ENCODE data around the gene FEM1B.

The FEM1B gene

DNA sequence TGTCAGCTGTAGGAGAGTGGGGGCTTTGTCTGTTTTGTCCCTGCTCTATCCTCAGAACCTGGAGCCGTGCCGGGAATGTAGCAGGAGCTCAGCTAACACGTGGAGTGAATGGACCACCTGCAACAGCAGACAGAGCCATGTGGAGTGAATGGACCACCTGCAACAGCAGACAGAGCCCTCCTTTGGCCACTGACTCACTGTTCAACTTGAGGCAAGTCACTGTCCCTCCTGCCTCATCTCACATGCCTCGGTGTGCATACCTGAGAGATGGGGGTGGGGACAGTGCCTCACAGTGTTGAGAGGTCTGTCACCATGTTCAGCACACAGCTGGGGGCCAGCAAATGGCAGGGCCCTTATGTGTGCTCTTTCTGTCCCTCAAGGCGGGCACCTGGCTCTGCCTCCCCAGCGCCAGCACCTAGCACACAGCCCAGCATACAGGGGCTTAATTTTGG, 27.9 kb downstream of the FEM1B start:
- no peak for DNase-seq (ENCODE audit: low read depth in 2 of 2, low spot score in 1 of 2)

DNA sequence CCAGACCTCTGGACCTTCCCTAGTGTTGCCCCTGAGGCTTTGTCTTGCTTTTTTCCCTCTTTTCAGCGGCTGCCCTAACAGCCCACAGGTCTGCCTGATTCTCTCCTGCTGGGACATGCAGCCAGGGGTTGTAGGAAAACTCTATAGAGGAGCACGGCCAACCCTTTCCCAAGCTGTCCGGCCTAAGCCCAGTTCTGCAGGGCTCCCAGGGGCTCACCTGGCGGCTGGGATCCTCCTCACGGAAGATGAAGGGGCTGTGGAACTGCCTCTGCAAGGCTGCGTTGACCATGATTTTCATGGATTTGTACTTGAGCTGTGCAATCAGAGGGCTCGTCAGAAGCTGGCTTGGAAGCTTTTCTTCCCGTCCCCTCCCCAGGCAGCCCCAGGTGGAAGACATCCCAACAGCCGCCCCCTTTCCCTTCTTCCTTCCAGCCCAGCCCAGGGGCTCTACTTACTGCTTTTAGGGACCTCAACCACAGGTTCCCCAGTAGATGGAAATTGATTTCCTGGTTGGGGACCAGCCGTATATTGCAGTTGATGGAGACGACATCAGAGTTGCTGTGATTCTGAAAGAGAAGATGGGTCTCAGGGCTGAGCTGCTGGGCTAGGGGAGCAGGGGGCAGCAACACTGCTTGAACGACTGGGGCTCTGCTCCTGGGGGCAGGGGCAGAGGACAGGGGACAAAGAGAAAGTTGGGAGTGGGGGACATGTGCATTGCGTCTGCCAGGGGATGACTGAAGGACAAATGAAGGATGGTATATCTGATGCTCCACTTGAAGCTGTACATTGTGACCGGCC, 29.8 kb downstream of the FEM1B start:
- DNase-seq (ENCODE audit: low read depth in 2 of 2, low spot score in 1 of 2), result no peak

DNA sequence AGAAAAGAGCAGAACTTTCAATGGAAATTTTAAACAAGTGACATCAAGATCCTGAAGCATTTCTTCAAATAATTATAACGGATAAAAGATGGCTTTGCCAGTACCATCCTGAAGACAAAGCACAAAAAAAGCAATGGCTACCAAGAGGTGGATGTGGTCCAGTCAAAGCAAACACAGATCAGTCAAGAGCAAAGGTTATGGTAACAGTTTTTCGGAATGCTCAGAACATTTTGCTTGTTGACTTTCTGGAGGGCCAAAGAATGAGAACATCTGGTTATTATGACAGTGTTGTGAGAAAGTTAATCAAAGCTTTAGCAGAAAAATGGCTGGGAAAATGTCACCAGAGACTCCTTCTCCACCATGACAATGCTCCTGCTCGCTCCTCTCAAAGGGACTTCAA, 31.5 kb downstream of the FEM1B start:
- DNase-seq (ENCODE audit: low read depth in 2 of 2, low spot score in 1 of 2), result no peak

DNA sequence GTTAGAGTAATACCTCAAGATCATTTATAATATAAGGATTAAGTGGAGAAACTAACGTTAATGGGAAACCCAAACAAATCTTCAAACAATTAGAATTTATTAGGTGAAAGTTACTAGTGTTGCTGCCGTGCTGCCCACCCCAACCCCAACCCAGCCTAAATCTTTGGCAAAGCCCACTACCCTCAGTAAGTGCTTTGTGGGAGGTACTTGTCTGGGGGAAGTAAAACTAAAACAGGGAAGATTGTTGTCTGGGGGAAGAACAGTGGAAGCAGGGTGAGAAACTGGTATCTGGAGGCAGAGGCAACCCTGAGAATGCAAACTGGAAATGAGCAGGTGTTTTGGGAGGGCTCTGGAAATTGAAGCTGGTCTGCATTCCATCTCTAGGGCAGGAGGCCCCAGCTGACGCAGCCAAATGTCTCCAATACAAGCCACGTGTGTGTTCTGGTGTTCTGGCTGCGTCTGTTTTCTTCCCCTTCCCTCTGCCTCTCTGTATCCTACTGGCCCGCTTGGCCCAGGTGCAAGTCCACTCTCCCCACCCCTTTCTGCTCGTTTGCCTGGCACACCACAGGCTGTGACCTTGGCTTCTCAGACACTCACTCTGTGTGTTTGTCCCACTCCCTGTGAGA, 32.7 kb downstream of the FEM1B start:
- no peak for DNase-seq (ENCODE audit: low read depth in 2 of 2, low spot score in 1 of 2)

DNA sequence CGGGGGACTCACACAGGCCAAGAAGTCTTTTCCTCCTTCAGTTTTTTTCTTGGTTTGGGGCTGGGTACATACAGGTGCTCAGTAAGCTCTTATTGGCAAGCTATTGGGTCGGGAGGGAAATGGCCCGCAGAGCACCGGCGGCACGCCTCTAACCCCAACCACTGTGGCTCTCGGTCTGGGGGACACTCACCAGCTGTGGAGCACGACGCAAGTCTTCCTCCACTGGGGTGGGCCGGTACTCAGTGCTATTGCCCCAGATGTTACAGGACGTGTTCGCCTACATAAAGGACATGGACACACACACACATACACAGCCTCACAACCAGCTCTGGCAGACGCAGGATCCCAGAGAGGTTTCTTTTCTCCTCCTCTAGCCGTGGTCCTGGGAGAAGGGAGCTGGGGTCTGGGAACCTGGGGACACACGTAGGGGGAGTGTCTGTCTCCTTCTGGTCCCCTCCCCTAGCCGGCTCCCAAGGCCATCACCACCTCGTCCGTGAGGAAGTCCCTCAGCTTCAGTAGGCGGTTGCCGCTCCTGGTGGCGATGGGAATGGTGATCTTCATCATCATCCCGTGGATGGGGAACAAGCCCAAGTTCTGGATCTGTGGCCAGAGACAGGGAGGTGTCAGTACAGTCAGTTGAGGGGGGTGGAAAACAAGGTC, 33.4 kb downstream of the FEM1B start:
- no peak for DNase-seq (ENCODE audit: low read depth in 2 of 2, low spot score in 1 of 2)

DNA sequence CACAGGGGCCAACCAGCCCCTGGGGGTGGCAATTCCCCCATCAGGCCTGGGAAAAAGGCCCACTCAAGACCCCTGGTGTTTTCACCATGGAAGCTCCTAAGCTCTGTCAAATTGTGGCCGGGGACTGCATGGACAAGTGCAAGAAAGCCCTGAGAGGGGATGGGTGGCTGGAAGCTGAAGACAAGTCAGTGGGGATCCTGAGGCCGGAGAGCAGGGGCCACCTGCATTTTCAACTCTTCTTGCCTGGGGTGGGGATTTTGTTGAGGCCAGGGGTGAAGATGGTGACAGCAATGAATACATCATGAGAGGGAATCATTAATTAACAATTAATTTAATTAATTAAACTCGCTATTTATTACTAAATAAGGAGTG, 33.9 kb downstream of the FEM1B start:
- DNase-seq (ENCODE audit: low read depth in 2 of 2, low spot score in 1 of 2), result no peak

DNA sequence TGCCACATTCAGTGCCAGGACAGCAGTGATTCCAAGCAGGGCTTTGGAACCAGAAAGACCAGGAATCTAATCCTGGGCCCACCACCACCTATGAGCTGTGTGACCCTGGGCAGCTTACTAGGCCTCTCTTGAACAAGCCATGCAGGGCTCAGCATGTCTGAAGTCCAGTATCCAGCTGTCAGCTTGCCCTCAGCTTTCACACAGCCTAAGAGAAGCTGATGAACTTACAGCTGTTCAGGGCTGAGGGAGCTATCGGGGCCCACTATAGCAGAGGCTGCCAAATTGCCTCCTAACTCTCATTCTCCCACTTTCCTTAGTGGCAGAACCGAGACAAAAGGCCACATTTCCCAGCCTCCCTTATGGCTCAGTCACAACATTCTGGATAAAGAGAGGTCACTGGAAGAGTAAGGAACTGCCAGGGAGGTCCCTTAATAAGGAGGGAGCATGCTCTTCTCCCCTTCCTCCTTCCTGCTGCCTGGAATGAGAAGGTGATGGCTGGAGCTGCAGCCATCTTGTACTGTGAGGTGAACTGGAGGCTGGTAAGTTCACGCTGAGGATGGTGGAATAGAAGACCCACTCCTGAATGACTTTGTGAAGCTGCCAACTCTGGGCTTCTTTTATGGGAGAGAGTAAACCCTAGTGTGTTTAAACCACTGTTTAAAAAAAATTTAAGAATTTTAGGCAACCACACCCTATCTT, 34.5 kb downstream of the FEM1B start:
- DNase-seq (ENCODE audit: low read depth in 2 of 2, low spot score in 1 of 2), result no peak

DNA sequence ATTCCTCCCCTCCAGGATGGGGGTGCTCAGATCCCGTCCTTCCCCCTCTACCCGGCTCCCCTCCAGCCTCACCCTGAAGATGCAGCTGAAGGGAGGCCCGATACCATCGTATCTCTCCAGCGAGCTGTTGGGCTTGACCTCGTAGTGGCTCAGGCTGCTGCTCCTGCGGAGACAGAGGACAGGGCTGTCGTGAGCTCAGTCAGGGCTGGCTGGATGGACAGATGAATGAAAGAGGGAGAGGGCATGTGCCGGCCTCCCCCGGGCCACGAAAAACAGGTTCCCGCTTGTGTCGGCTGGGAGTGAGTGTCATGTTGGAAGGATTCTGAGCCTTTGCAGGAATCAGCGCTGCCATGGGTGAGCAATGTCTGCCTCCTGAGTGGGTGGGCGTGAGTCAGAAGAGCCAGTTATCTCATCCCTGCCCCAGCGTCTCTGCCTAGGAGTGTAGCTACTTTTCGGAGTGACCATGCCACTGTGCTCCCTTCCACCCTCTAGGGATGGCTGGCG, 35.2 kb downstream of the FEM1B start:
- DNase-seq (ENCODE audit: low read depth in 2 of 2, low spot score in 1 of 2), result no peak

DNA sequence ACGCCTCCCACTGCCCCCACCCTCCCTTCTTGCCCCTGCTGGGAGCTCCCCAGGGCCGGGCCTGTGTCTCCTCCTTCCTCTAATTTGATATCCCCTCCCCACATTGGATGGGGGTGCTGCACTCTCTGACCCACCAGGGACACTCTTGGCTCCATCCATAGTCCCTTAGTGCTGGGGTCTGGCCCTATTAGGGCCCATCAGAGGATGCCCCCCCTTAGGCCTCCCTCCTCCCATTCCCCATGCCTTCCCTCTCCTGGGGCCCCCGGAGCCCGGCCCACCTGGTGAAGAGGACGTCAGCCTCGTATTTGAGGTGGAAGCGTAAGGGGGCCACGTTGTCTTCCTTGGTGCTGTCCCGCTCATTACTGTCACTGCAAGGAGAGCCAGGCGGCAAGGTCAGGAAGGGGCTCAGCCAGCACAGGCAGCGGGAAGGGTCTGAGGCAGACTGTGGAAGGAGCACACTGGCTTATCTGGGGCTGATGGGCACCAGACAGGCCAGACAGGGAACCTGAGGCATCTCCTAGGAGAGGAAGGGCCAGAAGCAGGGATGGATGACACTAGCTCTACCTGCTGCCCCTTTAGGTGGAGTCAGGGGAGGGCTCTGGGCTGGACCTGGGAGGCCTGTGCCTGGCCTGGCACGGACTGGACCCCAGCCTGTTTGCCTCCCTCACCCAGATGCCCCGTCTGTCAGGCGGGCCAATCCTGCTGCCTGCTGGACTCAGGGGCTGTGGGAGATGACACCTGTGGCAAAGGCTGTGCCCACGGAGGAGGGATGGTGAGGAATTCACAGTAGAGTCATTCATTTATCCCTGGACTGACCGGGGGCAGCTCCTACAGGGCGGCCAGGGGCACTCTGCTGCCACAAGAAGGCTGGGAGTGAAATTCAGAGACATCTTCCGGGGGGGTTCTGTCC, 36.2 kb downstream of the FEM1B start:
- no peak for DNase-seq (ENCODE audit: low read depth in 2 of 2, low spot score in 1 of 2)

DNA sequence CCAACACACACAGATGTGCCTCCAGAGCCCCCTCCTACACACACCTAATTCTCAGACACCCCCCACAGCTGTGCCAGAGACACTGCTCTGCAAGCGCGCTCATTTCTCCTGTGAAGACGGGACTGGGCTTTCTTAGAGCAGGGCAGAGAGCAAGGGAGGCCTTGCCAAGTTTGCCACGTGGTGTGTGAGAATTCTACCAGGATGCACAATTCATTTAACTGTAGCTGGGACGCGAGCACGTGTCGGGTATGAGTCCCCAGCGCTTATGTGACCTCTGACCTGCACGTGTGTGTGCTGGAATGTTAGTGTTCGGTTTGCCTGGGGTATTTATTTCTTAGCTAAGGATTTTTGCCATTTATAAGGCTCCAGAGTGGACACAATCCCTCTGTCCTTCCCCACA, 37.0 kb downstream of the FEM1B start:
- DNase-seq (ENCODE audit: low read depth in 2 of 2, low spot score in 1 of 2), result no peak

DNA sequence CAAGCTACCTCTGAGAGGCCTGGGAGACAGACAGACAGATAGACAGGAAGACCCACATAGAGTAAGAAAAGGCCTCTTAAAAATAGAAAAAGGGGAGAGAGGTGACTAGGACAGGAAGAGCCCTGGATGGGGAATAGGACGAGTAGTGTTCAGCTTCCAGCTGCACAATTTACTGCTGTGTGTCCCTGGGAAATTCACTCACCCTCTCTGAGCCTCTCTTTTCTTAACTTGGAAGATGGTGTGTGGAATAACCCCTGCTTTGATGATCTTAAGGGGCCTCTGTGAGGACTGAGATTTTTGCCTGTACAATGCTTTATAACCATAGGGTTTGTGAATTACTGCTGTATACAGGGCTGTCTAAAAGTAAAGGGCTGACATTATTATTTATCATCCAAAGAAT, 37.5 kb downstream of the FEM1B start:
- no peak for DNase-seq (ENCODE audit: low read depth in 2 of 2, low spot score in 1 of 2)

DNA sequence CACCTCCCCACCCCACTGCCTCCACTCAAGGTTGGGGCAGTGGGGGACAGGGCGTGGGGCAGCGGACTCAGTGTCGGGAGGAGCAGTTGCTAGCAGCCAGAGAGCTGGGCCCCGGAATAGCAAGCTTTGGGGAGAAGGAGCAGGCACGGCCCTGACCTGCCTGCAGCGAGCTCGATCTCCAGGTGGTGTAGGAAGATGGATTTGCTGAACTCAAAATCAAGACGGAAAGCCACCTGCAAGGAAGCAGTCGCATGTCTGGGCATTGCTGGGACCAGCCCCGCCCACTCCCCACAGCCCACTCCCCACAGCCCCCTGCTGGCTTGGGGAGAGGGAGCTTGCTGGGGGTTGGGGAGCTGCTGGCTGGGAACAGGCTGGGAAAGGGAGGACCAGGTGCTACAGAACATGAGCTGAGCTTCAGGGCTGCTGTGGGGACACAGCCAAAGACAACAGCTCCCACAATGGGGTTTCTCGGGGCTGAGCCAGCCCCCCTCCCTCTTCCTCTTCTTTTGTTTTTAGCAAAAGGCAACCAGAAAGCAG, 38.0 kb downstream of the FEM1B start:
- no peak for DNase-seq (ENCODE audit: low read depth in 2 of 2, low spot score in 1 of 2)

DNA sequence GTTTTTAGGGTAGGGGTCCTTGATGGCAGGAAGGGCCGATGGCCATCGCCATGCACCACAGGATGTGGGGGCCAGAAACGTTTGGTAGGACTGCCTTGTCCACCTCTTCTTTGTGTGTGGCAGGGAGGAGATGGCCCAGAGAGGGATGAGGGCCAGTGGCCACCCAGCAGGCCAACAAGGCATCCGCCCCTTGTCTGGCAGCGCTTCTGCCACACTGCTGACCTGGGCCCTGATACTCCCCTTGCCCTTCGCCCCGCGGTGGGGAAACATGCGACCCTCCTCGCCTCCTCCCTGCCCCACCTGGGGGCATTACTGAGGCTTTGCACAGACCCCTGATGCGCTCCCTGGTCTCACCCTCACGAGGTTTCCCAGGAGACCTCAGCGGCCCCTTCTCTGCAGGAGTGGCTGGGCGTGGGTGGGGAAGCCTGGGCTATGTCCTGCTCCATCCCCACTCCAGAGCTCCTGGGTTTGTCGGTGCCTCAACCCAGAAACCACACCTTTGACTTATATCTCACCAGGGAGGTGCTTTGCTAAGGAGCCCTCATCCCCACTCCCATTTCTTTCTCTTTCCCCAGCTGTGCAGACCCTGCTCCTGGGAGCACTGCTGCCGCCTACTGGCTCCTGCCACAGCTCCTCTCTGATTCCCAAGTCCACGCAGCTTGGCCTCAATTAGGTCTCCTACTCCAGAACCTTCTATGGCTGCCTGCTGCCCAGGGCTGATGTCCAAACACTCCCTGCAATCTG, 38.7 kb downstream of the FEM1B start:
- DNase-seq (ENCODE audit: low read depth in 2 of 2, low spot score in 1 of 2), result no peak

DNA sequence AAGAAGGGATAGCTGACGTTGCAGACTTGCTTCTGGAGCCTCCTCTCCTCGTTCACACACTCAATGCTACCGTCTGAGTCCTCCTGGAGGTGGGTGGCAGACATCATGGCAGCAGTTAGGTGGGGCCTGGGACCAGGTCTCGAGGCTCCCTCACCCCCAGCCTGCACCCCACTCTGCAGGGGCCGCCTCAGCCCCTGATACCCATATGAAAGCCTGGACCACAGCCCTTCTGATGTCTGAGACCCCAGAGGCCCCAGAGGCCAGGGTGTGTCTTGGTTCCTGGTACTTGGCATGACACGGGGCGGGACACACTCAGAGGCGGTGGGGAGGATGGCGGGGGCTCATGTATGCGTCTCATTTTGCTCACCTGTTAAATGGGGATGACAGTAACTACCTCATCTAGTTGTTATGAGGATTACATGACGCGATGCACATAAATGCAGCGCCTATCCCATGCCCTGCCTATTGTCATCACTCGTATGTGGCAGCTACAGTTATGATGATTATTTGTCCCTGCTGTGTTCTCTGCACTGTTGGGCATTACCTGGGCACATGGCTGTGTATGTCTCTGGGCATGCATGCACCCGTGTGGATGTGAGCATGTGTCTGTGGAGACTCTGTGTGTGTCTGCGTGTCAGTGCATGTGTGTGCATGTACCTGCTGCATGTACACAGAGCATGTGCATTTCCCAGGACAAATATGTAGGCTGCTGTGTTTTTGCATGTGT, 39.9 kb downstream of the FEM1B start:
- no peak for DNase-seq (ENCODE audit: low read depth in 2 of 2, low spot score in 1 of 2)

DNA sequence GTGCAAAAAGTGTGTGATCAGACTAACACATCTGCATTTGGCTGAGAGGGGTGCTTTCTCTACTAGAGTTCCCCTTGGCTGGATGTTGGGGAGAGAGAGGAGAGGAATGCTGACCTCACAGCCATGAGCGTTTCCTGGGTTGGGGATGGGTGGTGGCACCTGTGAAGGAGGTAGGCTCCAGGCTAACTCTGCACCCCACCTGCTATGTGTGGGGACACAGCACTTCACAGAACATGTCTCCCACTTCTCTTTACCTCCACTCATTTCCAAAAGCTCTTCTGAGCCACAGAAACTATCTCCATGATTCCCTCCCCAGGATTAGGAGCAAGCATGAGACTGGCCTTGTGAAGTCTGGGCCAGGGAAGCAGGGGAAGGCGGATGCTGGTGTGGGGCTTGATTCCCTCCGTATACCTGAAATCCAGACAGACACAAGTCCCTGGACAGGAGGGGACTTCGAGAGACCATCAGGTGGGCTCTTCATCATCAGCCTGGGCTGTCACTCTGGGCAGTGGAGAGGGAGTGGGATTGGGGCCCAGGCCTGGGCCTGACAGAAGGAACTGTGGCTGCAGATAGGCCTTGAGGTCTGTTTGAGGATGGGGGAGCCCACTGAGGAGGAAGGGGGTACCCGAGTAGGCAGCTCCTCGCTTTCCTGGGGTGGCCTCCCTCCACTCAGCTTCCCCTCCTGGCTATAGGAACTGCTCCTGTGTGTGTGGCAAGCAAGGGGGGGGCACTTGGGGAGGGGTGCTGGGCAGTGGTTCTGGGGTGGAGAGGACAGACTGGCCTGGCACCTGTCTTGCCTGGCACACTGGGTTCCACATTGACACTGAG, 40.7 kb downstream of the FEM1B start:
- DNase-seq (ENCODE audit: low read depth in 2 of 2, low spot score in 1 of 2), result no peak

DNA sequence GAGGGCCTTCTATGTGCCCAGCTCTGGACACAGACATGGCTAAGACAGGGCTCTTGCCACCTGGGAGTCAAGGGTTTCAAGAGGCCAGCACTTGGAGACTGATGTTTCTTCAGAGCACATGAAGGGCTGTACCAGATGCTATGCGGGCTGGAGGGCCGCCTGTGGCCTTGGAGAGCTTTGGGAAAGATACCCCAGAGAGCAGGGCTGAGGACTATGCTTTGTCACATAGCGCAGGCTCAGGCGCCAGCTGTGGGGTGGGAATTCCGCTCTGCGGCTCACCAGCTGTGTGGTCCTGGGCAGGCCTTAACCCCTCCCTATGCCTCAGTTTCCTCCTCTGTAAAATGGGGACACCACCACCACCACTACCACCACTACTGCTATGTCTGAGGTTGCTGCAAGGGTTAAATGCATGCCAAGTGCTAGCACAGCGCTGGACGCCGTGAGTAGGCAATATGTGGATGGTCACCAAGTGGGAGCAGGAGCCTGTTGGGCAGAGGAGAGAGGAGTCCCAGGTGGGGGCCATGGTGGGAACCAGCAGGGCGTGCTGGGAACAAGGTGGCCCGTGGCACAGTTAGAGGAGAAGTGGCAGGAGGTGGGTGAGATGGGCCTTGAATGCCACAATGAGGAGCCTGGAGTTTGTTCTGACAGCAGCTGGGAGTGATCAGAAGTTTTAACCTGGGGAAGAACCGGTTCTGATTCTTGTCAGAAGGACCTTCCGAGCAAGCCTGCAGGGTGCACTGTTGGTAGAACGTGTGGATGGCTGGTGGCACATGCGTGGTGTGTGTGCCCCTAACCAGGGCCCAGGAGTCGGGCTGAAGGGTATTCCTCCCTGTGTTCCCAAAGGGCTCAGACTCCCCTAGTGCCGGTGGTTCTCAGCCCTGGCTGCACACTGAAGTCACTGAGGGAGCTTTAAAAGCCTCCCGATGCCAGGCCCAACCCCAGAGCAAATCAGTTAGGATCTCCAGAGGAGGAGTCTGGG, 41.7 kb downstream of the FEM1B start:
- DNase-seq (ENCODE audit: low read depth in 2 of 2, low spot score in 1 of 2), result no peak

DNA sequence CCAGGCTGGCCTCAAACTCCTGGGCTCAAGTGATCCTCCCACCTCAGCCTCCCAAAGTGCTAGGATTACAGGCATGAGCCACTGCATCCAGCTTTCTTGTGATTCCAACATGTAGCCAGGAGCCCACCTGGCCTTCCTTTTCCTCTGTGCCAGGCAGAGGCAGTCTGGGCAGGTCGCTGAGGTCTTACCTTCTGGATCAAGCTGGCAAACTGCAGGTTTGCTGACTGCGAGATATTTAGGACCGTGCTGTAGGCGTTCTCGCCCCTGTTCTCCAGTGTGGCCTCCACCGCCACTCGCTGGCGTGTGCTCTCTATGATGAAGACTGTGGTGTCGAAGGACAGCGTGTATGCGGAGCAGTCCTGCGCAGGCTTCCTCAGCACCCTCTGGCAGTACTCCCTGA, 42.5 kb downstream of the FEM1B start:
- DNase-seq (ENCODE audit: low read depth in 2 of 2, low spot score in 1 of 2), result no peak
